Mesenchymal stem cell (in vitro differentiated cells and primary cell): ENCODE data around the gene COL4A1.

Experiments used
- DNase-seq: peaks from one replicate; pipeline ENCODE4 v3.0.0-alpha.2; 2013
- H2AFZ ChIP-seq: one replicate; pipeline ENCODE4 v1.6.1; 2013; ENCODE audit warnings: low read depth, mild to moderate bottlenecking, control low read depth, inconsistent platforms, low read length, moderate library complexity
- H2AK5ac ChIP-seq: 2 replicates; pipeline ENCODE4 v1.6.1; 2013; ENCODE audit warnings: low read length, moderate library complexity, mild to moderate bottlenecking, inconsistent platforms; ENCODE audit not compliant: severe bottlenecking
- H2BK120ac ChIP-seq: one replicate; pipeline ENCODE4 v1.6.1; 2013; ENCODE audit warnings: low read depth, mild to moderate bottlenecking, inconsistent platforms, low read length, moderate library complexity
- H2BK12ac ChIP-seq, 2 experiments: one replicate each; pipeline ENCODE4 v1.6.1; 2013; ENCODE audit warnings: inconsistent platforms in 2 of 2, low read length in 2 of 2, mild to moderate bottlenecking in 2 of 2, moderate library complexity in 2 of 2, control low read depth in 1 of 2
- H2BK15ac ChIP-seq: one replicate; pipeline ENCODE4 v1.6.1; 2013; ENCODE audit warnings: mild to moderate bottlenecking, low read depth, inconsistent platforms; ENCODE audit not compliant: poor library complexity, severe bottlenecking
- H2BK5ac ChIP-seq: 2 replicates; pipeline ENCODE4 v1.6.1; 2013; ENCODE audit warnings: low read depth, mild to moderate bottlenecking, low read length, control low read depth, inconsistent platforms; ENCODE audit not compliant: poor library complexity, severe bottlenecking
- H3K14ac ChIP-seq, 2 experiments: one replicate each; pipeline ENCODE4 v1.6.1; 2013; ENCODE audit warnings: inconsistent platforms in 2 of 2, low read length in 2 of 2, control low read depth in 1 of 2, mild to moderate bottlenecking in 1 of 2, moderate library complexity in 1 of 2
- H3K18ac ChIP-seq, 2 experiments: one replicate each; pipeline ENCODE4 v1.6.1; 2013; ENCODE audit warnings: inconsistent platforms in 2 of 2, low read length in 2 of 2, control low read depth in 1 of 2, low read depth in 1 of 2, mild to moderate bottlenecking in 1 of 2
- H3K23ac ChIP-seq, 2 experiments: one replicate each; pipeline ENCODE4 v1.6.1; 2013; ENCODE audit warnings: inconsistent platforms in 2 of 2, low read length in 2 of 2, mild to moderate bottlenecking in 2 of 2, moderate library complexity in 2 of 2, control low read depth in 1 of 2
- H3K27ac ChIP-seq: 2 replicates; pipeline ENCODE4 v1.5.1; 2013; ENCODE audit warnings: mild to moderate bottlenecking, moderate library complexity, low read length, control low read depth, inconsistent platforms; ENCODE audit not compliant: poor library complexity, severe bottlenecking
- H3K27me3 ChIP-seq, 2 experiments: 2 replicates each; pipeline versions ENCODE4 v1.6.1 to v1.7.0; 2013; ENCODE audit warnings: low read length in 2 of 2, mild to moderate bottlenecking in 2 of 2, moderate library complexity in 2 of 2, control low read depth in 1 of 2, inconsistent platforms in 1 of 2; ENCODE audit not compliant: control insufficient read depth in 1 of 2, insufficient read depth in 1 of 2
- H3K36me3 ChIP-seq, 2 experiments: 2 replicates each; pipeline versions ENCODE4 v1.6.1 to v1.7.0; 2013; ENCODE audit warnings: low read length in 2 of 2, control low read depth in 1 of 2, inconsistent platforms in 1 of 2, low read depth in 1 of 2, mild to moderate bottlenecking in 1 of 2; ENCODE audit not compliant: insufficient read depth in 2 of 2, control insufficient read depth in 1 of 2
- H3K4ac ChIP-seq, 2 experiments: one replicate each; pipeline ENCODE4 v1.6.1; 2013; ENCODE audit warnings: inconsistent platforms in 2 of 2, low read length in 2 of 2, mild to moderate bottlenecking in 2 of 2, moderate library complexity in 2 of 2, control low read depth in 1 of 2, low read depth in 1 of 2
- H3K4me1 ChIP-seq: 2 replicates; pipeline ENCODE4 v1.6.1; 2013; ENCODE audit warnings: low read depth, low read length, control low read depth; ENCODE audit not compliant: control insufficient read depth, insufficient read depth
- H3K4me2 ChIP-seq: 2 replicates; pipeline ENCODE4 v1.6.1; 2013; ENCODE audit warnings: low read length, mild to moderate bottlenecking, inconsistent platforms; ENCODE audit not compliant: poor library complexity, severe bottlenecking
- H3K4me3 ChIP-seq, 2 experiments: 2 replicates each; pipeline versions ENCODE4 v1.5.1 to v1.7.0; 2013; ENCODE audit warnings: low read length in 2 of 2, mild to moderate bottlenecking in 2 of 2, control low read depth in 1 of 2, low read depth in 1 of 2; ENCODE audit not compliant: insufficient read depth in 1 of 2
- H3K79me1 ChIP-seq: replicated peaks from 2 replicates; pipeline ENCODE4 v1.6.1; 2013; ENCODE audit warnings: mild to moderate bottlenecking, control low read depth, low read length, inconsistent platforms; ENCODE audit not compliant: poor library complexity, severe bottlenecking
- H3K9ac ChIP-seq: 2 replicates; pipeline ENCODE4 v1.7.0; 2013; ENCODE audit warnings: mild to moderate bottlenecking, low read length, moderate library complexity
- H3K9me3 ChIP-seq: 2 replicates; pipeline ENCODE4 v1.7.0; 2013; ENCODE audit warnings: mild to moderate bottlenecking, low read length; ENCODE audit not compliant: control insufficient read depth
- H4K8ac ChIP-seq: one replicate; pipeline ENCODE4 v1.6.1; 2013; ENCODE audit warnings: inconsistent platforms, mild to moderate bottlenecking, low read length, moderate library complexity
- H4K91ac ChIP-seq: one replicate; pipeline ENCODE4 v1.6.1; 2013; ENCODE audit warnings: mild to moderate bottlenecking, low read length, inconsistent platforms
- WGBS: methylation state at CpG from one replicate; pipeline ENCODE4 v1.1.7; 2013; ENCODE audit warnings: mixed read lengths; 5-methylcytosine and 5-hydroxymethylcytosine counted together

Gene COL4A1

GRCh38 chr13:110166598-110166997 is 140.4 kb downstream of the COL4A1 start:
- H3K27ac ChIP-seq = no peak overlapping the region
- H4K8ac ChIP-seq = no peak overlapping the region
- no peak overlapping the region for H3K4me2 ChIP-seq
- H2AK5ac ChIP-seq = no peak overlapping the region
- no peak overlapping the region for H3K4ac ChIP-seq
- H2BK12ac ChIP-seq = no peak overlapping the region
- no peak overlapping the region for H3K4me3 ChIP-seq
- no peak overlapping the region for H3K23ac ChIP-seq
- no peak overlapping the region for H2BK15ac ChIP-seq
- H3K14ac ChIP-seq = no peak overlapping the region
- H2BK120ac ChIP-seq = no peak overlapping the region
- H3K79me1 ChIP-seq = peaks cover 5% of the 10 kb centered on the region
- H3K36me3 ChIP-seq = peaks cover 69 to 84% of the 10 kb centered on the region in 2 experiments
- 100% methylated on average over 3 of the region's 4 CpGs for WGBS
- no peak overlapping the region for H2BK5ac ChIP-seq
- no peak overlapping the region for H2AFZ ChIP-seq
- no peak overlapping the region for H3K18ac ChIP-seq
- no peak for DNase-seq
- H3K9me3 ChIP-seq = no peaks in the 10 kb centered on the region
- H3K27me3 ChIP-seq = no peaks in the 10 kb centered on the region
- H4K91ac ChIP-seq = no peak overlapping the region
- H3K4me1 ChIP-seq = no peaks in the 10 kb centered on the region
- H3K9ac ChIP-seq = no peak overlapping the region

DNA sequence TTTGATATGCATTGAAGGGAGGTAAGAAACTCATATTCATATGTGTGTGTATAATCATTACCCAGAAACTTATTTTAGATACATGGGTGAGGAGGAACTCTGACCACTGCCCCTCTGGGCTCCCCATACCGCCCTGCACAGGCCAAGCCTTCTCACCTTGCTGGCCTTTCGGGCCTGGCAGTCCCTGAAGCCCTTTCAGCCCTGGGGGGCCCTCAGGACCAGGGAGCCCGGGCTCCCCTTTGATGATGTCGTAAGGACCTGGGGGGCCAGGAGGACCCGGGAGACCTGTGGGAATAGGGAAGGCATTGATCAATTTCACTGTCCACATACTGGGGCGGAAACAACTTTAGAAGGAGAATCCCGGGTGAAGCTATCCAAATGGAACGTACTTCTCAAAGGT is 142.3 kb downstream of the COL4A1 start:
- H3K9ac ChIP-seq = no peak overlapping the region
- no peak for DNase-seq
- no peak overlapping the region for H3K27ac ChIP-seq
- H3K14ac ChIP-seq = no peak overlapping the region
- H3K23ac ChIP-seq = no peak overlapping the region
- no peak overlapping the region for H3K4ac ChIP-seq
- no peak overlapping the region for H3K4me2 ChIP-seq
- no peak overlapping the region for H2AFZ ChIP-seq
- H3K4me3 ChIP-seq = no peak overlapping the region
- no peak overlapping the region for H2BK15ac ChIP-seq
- H2BK12ac ChIP-seq = no peak overlapping the region
- H2BK5ac ChIP-seq = no peak overlapping the region
- peaks cover 64 to 84% of the 10 kb centered on the region in 2 experiments for H3K36me3 ChIP-seq
- no peaks in the 10 kb centered on the region for H3K27me3 ChIP-seq
- H3K18ac ChIP-seq = no peak overlapping the region
- H2BK120ac ChIP-seq = no peak overlapping the region
- H4K8ac ChIP-seq = no peak overlapping the region
- no peaks in the 10 kb centered on the region for H3K9me3 ChIP-seq
- peaks cover 2% of the 10 kb centered on the region for H3K4me1 ChIP-seq
- 95% methylated on average over 8 of the region's 8 CpGs for WGBS
- H3K79me1 ChIP-seq = peaks cover 5% of the 10 kb centered on the region
- no peak overlapping the region for H4K91ac ChIP-seq
- no peak overlapping the region for H2AK5ac ChIP-seq

GRCh38 chr13:110162866-110163658 is 143.9 kb downstream of the COL4A1 start:
- H2BK15ac ChIP-seq = no peak overlapping the region
- no peak overlapping the region for H4K91ac ChIP-seq
- H3K27ac ChIP-seq = no peak overlapping the region
- DNase-seq = no peak
- H3K27me3 ChIP-seq = no peaks in the 10 kb centered on the region
- H2BK120ac ChIP-seq = no peak overlapping the region
- no peak overlapping the region for H3K9ac ChIP-seq
- peaks cover 2% of the 10 kb centered on the region for H3K79me1 ChIP-seq
- H3K23ac ChIP-seq = no peak overlapping the region
- H2AK5ac ChIP-seq = no peak overlapping the region
- no peak overlapping the region for H3K4ac ChIP-seq
- no peak overlapping the region for H2BK5ac ChIP-seq
- H2BK12ac ChIP-seq = no peak overlapping the region
- H3K4me2 ChIP-seq = no peak overlapping the region
- H2AFZ ChIP-seq = no peak overlapping the region
- H3K14ac ChIP-seq = no peak overlapping the region
- peaks cover 4% of the 10 kb centered on the region for H3K4me1 ChIP-seq
- no peak overlapping the region for H3K18ac ChIP-seq
- peaks cover 65 to 83% of the 10 kb centered on the region in 2 experiments for H3K36me3 ChIP-seq
- WGBS = 93% methylated on average over 10 of the region's 11 CpGs
- no peak overlapping the region for H3K4me3 ChIP-seq
- no peak overlapping the region for H4K8ac ChIP-seq
- H3K9me3 ChIP-seq = no peaks in the 10 kb centered on the region

- WGBS = over 99% methylated on average over 11 of the region's 11 CpGs
- Histone ChIP-seq H2AFZ (no peak overlapping the region), H3K79me1 (peaks cover 4% of the 10 kb centered on the region), H2BK5ac (no peak overlapping the region), H3K36me3 (peaks cover 65 to 88% of the 10 kb centered on the region in 2 experiments), H2BK15ac (no peak overlapping the region), H3K4me1 (peaks cover 4% of the 10 kb centered on the region), H2BK120ac (no peak overlapping the region), H4K8ac (peak overlapping the region; percentile 0), H3K18ac (no peak overlapping the region), H3K4ac (no peak overlapping the region), H2BK12ac (no peak overlapping the region), H3K4me3 (no peak overlapping the region), H2AK5ac (no peak overlapping the region), H4K91ac (no peak overlapping the region), H3K9ac (no peak overlapping the region), H3K9me3 (no peaks in the 10 kb centered on the region), H3K23ac (no peak overlapping the region), H3K14ac (no peak overlapping the region), H3K27me3 (no peaks in the 10 kb centered on the region), H3K27ac (no peak overlapping the region), H3K4me2 (no peak overlapping the region)
- no peak for DNase-seq
These were observed 144.9 kb downstream of the COL4A1 start for GRCh38 chr13:110162053-110162452.
